Endodermal cell (in vitro differentiated cells): ENCODE results near the gene ANXA4. TPM values are rescaled to one million over a fixed set of nuclear protein-coding genes. Genes with fewer than 3 reads are reported as not detected.
"Not testable (repeated sequence)": the region's sequence is repeated elsewhere in the genome, so short reads cannot be mapped to it uniquely, and the experiment has no call there.

Source experiments
- DNase-seq: peaks from one replicate; pipeline ENCODE4 v3.0.0-alpha.2; 2017
- H3K27ac ChIP-seq: 2 replicates; pipeline ENCODE4 v1.5.1; 2013; ENCODE audit warnings: mild to moderate bottlenecking, low read depth, low read length, moderate library complexity
- H3K27me3 ChIP-seq: 2 replicates; pipeline ENCODE4 v1.6.1; 2013; ENCODE audit warnings: mild to moderate bottlenecking, low read length, moderate library complexity; ENCODE audit not compliant: insufficient read depth, control insufficient read depth, poor library complexity, severe bottlenecking
- H3K36me3 ChIP-seq: 2 replicates; pipeline ENCODE4 v1.7.0; 2013; ENCODE audit warnings: mild to moderate bottlenecking, low read length, moderate library complexity; ENCODE audit not compliant: control insufficient read depth, insufficient read depth
- H3K4me1 ChIP-seq: one replicate; pipeline ENCODE4 v1.7.0; 2013; ENCODE audit warnings: low read length; ENCODE audit not compliant: control insufficient read depth, insufficient read depth
- H3K4me3 ChIP-seq: 2 replicates; pipeline ENCODE4 v1.5.1; 2013; ENCODE audit warnings: mild to moderate bottlenecking, low read length, moderate library complexity
- H3K9ac ChIP-seq: 2 replicates; pipeline ENCODE4 v1.6.1; 2013; ENCODE audit warnings: mild to moderate bottlenecking, low read length, moderate library complexity; ENCODE audit not compliant: poor library complexity, severe bottlenecking; ENCODE audit errors: extremely low read depth
- H3K9me3 ChIP-seq: 2 replicates; pipeline ENCODE4 v1.6.1; 2013; ENCODE audit warnings: mild to moderate bottlenecking, low read length, moderate library complexity; ENCODE audit not compliant: control insufficient read depth
- H3K27ac Mint-ChIP-seq: 2 replicates; pipeline ENCODE4 v1.8.0; 2020; ENCODE audit warnings: mixed read lengths
- H3K27me3 Mint-ChIP-seq: 2 replicates; pipeline ENCODE4 v1.8.0; 2021; ENCODE audit warnings: mild to moderate bottlenecking, mixed read lengths; ENCODE audit not compliant: insufficient read depth
- H3K36me3 Mint-ChIP-seq: 2 replicates; pipeline ENCODE4 v1.8.0; 2020; ENCODE audit warnings: low read depth, mixed read lengths
- H3K4me1 Mint-ChIP-seq: 2 replicates; pipeline ENCODE4 v1.8.0; 2020; ENCODE audit warnings: mixed read lengths
- H3K4me3 Mint-ChIP-seq: 2 replicates; pipeline ENCODE4 v1.8.0; 2020; ENCODE audit warnings: mild to moderate bottlenecking, moderate library complexity, mixed read lengths
- H3K9me3 Mint-ChIP-seq: 2 replicates; pipeline ENCODE4 v1.8.0; 2020; ENCODE audit warnings: mild to moderate bottlenecking, mixed read lengths
- WGBS, 2 experiments: methylation state at CpG; one replicate each; pipeline versions ENCODE4 v1.1.5 to v1.1.7; 2013; ENCODE audit warnings: missing lambda C conversion rate in 2 of 2, mixed read lengths in 1 of 2; ENCODE audit not compliant: insufficient coverage in 1 of 2, insufficient read length in 1 of 2; 5-methylcytosine and 5-hydroxymethylcytosine counted together
- total RNA-seq, 2 donors: library from RNA; stranded (reverse); fragmentation: NEBNext Ultra II Directional in 1 of 2; extraction: Animal tissue kit (Norgen Biotek cat#: 25700) in 1 of 2; gene quantifications; 2 replicates in 1 of 2; 3 replicates in 1 of 2; pipeline ENCODE4 v1.2.1, GENCODE V29; 2021
- TF ChIP-seq, protein P1 (sequence below): fragments of 200-600 bp; sonication (generic); conservative IDR thresholded peaks from 2 replicates; pipeline ENCODE4 v1.5.0; 2021; ENCODE audit warnings: antibody characterized with exemption, mild to moderate bottlenecking

The ANXA4 gene
- total RNA-seq, 2 donors from 2014 or later, result 18.0 to 21.4 TPM

DNA sequence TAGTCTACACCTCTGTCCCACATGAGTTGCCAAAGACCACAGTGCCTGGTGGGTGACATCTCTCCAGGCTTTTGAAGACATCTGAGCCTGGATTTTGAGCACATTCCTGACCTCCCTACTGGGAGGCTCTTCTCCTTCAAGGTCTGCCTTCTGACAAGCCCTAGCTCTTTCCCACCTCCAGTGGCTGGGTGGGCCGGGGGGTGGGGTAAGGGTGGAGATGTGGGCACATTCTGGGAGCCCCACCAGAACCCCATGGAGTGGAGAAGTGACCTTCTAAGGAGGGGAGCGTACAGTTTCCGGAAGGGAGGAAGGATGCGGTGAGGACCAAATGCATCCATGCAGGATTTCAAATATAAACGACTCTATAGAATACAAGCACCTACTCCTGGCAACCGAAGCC is 27.9 kb upstream of the ANXA4 start:
- no peak overlapping the region for H3K4me3 ChIP-seq
- TF ChIP-seq, protein P1, sequence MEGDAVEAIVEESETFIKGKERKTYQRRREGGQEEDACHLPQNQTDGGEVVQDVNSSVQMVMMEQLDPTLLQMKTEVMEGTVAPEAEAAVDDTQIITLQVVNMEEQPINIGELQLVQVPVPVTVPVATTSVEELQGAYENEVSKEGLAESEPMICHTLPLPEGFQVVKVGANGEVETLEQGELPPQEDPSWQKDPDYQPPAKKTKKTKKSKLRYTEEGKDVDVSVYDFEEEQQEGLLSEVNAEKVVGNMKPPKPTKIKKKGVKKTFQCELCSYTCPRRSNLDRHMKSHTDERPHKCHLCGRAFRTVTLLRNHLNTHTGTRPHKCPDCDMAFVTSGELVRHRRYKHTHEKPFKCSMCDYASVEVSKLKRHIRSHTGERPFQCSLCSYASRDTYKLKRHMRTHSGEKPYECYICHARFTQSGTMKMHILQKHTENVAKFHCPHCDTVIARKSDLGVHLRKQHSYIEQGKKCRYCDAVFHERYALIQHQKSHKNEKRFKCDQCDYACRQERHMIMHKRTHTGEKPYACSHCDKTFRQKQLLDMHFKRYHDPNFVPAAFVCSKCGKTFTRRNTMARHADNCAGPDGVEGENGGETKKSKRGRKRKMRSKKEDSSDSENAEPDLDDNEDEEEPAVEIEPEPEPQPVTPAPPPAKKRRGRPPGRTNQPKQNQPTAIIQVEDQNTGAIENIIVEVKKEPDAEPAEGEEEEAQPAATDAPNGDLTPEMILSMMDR, result no peak
- no peaks in the 10 kb centered on the region for H3K4me1 ChIP-seq
- Mint-ChIP-seq H3K9me3 (peaks cover 8% of the 10 kb centered on the region), H3K4me1 (peaks cover 12% of the 10 kb centered on the region), H3K27ac (no peak overlapping the region), H3K36me3 (no peaks in the 10 kb centered on the region), H3K4me3 (no peak overlapping the region), H3K27me3 (peaks cover 6% of the 10 kb centered on the region)
- no peak overlapping the region for H3K27ac ChIP-seq
- no peaks in the 10 kb centered on the region for H3K36me3 ChIP-seq
- H3K27me3 ChIP-seq, result no peaks in the 10 kb centered on the region
- peaks cover 6% of the 10 kb centered on the region for H3K9me3 ChIP-seq
- DNase-seq, result no peak
- no peak overlapping the region for H3K9ac ChIP-seq
- WGBS, 2 experiments, result 93 to 94% methylated on average over 2 to 6 of the region's 6 CpGs

DNA sequence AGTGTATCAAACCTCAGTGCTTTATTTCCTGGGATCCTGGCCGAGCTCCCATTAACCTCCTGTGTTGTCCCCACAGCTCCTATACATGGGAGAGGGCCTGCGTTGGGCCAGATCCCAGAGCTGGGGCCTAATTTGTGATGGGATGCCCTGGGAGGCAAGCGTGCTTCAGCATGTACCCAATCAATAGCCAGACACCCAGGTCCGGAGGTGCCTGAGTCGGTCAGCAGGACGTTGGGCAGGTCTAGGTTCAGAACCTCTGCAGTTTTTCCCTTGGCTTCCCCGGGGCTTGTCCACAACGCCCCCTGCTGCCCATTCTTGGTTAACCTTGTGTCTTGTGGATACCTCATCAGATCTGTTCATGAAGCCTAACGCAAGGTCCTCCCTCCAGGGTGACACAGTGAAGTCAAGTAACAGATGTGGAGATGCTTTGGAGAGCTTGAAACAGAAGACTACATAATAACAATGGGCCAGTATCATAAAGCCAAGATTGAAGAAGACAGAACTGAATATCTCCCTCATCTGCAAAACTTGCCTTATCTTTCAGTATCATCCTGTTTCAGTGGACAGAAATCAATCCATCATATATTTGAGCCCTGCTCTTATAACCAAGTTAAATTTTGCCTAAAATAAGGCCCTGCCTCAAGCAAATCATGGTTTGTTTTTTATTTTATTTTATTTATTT is 27.3 kb upstream of the ANXA4 start:
- not testable (repeated sequence) for H3K36me3 Mint-ChIP-seq, H3K27ac Mint-ChIP-seq, H3K4me3 Mint-ChIP-seq, H3K27me3 ChIP-seq, H3K27me3 Mint-ChIP-seq, H3K9ac ChIP-seq, H3K36me3 ChIP-seq, H3K4me3 ChIP-seq, H3K4me1 ChIP-seq, H3K27ac ChIP-seq, H3K9me3 Mint-ChIP-seq, H3K9me3 ChIP-seq
- TF ChIP-seq, protein P1, result peak; percentile 95
- DNase-seq, result peak; percentile 97
- WGBS, 2 experiments, result 45 to 57% methylated on average over 6 to 9 of the region's 9 CpGs
- peaks cover 11% of the 10 kb centered on the region for H3K4me1 Mint-ChIP-seq

DNA sequence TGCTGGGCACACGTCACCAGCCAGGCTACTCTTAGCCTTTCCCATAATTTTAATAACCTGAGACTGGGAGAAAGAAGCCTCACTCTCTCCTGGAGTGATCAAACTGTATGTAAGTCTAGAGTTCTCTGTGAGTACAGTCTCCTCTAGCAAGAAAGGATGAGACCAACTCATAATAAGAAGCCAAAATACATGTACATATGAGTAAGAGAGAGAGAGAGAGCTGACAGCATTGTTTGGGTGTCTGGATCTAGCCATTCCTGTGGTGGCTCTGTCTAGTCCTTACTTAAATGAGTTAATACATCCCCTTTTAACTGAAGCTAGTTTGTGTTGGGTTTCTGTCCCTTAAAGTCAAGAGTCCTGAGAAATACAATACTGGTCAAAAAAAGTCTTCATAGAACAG is 26.0 kb upstream of the ANXA4 start:
- WGBS, 2 experiments, result 87% methylated on average over 1 of the region's 1 CpG; no CpG with 5 or more reads in 1 of the 2 experiments
- H3K36me3 Mint-ChIP-seq, result no peaks in the 10 kb centered on the region
- Histone ChIP-seq H3K4me3 (no peak overlapping the region), H3K27ac (no peak overlapping the region), H3K9ac (no peak overlapping the region), H3K27me3 (no peaks in the 10 kb centered on the region), H3K36me3 (no peaks in the 10 kb centered on the region), H3K4me1 (no peaks in the 10 kb centered on the region), H3K9me3 (peaks cover 2% of the 10 kb centered on the region)
- no peak overlapping the region for H3K4me3 Mint-ChIP-seq
- peaks cover 3% of the 10 kb centered on the region for H3K9me3 Mint-ChIP-seq
- no peak overlapping the region for H3K27ac Mint-ChIP-seq
- H3K27me3 Mint-ChIP-seq, result peaks cover 6% of the 10 kb centered on the region
- peaks cover 11% of the 10 kb centered on the region for H3K4me1 Mint-ChIP-seq
- TF ChIP-seq, protein P1, result no peak
- no peak for DNase-seq
